ENCODE results near the gene VRK3.

DNA sequence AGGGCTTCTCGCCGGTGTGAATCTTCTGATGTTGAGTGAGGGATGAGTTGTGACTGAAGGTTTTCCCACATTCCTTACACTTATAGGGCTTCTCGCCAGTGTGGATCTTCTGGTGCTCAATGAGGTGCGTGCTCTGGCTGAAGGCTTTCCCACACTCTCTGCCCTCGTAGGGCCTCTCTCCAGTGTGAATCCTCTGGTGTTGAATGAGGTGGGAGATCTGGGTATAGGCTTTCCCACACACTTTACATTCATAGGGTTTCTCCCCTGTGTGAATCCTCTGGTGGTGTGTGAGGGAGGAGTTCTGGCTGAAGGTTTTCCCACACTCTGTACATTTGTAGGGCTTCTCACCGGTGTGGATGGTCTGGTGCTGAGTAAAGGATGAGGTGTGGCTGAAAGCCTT lies 33.9 kb upstream of the VRK3 start:
- TF ChIP-seq, protein P1, sequence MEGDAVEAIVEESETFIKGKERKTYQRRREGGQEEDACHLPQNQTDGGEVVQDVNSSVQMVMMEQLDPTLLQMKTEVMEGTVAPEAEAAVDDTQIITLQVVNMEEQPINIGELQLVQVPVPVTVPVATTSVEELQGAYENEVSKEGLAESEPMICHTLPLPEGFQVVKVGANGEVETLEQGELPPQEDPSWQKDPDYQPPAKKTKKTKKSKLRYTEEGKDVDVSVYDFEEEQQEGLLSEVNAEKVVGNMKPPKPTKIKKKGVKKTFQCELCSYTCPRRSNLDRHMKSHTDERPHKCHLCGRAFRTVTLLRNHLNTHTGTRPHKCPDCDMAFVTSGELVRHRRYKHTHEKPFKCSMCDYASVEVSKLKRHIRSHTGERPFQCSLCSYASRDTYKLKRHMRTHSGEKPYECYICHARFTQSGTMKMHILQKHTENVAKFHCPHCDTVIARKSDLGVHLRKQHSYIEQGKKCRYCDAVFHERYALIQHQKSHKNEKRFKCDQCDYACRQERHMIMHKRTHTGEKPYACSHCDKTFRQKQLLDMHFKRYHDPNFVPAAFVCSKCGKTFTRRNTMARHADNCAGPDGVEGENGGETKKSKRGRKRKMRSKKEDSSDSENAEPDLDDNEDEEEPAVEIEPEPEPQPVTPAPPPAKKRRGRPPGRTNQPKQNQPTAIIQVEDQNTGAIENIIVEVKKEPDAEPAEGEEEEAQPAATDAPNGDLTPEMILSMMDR (IDR thresholded peaks at IDR 0.05), result no peak
- TF ChIP-seq EP300 (IDR thresholded peaks at IDR 0.05) (no peak), POLR2A (IDR thresholded peaks at IDR 0.05) (no peak)

Data from ovary (tissue), 3 donors.